RWPE1 (cell line): Measurements from ENCODE around the gene BPI.
A peak's percentile ranks its signal among the peaks of the same experiment; 100 is the strongest.
"Not testable (repeated sequence)": the region's sequence is repeated elsewhere in the genome, so short reads cannot be mapped to it uniquely, and the experiment has no call there.

ENCODE experiments used
- CTCF ChIA-PET: fragments of 350-600 bp; sonication (Branson Sonifier 250); formaldehyde crosslinking; extraction: SDS; loops from one replicate; lab custom pipeline; 2021; lab: Yijun Ruan, JAX
- POLR2A ChIA-PET: fragments of 400-600 bp; formaldehyde crosslinking; extraction: SDS; loops from one replicate; lab custom pipeline; 2020; ENCODE audit warnings: antibody characterized with exemption; ENCODE audit not compliant: low non-redundant PET; lab: Yijun Ruan, JAX
- DNase-seq: peaks from one replicate; pipeline ENCODE4 v3.0.0; 2012; ENCODE audit warnings: low spot score
- H3K27ac ChIP-seq: fragments of 450-650 bp; 2 replicates; pipeline ENCODE4 v1.5.1; 2017
- TF ChIP-seq, protein P1 (sequence below): fragments of 450-650 bp; conservative IDR thresholded peaks from 2 replicates; pipeline ENCODE4 v1.5.1; 2017; ENCODE audit warnings: low read depth, mild to moderate bottlenecking

Gene BPI

DNA sequence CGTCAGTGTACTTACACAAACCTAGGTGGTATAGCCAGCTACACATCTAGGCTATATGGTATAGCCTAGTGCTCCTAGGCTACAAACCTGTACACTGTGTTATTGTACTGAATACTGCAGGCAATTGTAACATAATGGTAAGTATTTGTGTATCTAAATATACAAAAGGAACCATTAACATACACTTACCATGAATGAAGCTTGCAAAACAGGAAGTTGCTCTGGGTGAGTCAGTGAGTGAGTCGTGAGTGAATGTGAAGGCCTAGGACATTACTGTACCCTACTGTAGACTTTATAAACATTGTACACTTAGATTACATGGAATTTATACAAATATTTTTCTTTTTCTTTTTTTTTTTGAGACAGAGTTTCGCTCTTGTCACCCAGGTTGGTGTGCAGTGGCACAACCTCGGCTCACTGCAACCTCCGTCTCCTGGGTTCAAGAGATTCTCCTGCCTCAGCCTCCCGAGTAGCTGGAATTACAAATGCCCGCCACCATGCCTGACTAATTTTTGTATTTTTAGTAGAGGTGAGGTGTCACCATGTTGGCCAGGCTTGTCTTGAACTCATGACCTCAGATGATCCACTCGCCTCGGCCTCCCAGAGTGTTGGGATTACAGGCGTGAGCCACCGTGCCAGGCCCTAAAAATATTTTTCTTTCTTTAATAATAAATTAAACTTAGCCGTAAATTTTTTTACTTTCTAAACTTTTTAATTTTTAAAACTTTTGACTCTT, 28.0 kb upstream of the BPI start:
- TF ChIP-seq, protein P1, sequence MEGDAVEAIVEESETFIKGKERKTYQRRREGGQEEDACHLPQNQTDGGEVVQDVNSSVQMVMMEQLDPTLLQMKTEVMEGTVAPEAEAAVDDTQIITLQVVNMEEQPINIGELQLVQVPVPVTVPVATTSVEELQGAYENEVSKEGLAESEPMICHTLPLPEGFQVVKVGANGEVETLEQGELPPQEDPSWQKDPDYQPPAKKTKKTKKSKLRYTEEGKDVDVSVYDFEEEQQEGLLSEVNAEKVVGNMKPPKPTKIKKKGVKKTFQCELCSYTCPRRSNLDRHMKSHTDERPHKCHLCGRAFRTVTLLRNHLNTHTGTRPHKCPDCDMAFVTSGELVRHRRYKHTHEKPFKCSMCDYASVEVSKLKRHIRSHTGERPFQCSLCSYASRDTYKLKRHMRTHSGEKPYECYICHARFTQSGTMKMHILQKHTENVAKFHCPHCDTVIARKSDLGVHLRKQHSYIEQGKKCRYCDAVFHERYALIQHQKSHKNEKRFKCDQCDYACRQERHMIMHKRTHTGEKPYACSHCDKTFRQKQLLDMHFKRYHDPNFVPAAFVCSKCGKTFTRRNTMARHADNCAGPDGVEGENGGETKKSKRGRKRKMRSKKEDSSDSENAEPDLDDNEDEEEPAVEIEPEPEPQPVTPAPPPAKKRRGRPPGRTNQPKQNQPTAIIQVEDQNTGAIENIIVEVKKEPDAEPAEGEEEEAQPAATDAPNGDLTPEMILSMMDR: no peak
- ChIA-PET CTCF (interaction anchor here (0.6 to 0.7 kb wide), 3 partner anchors 11 to 425 kb away, joined by 3 to 4 read pairs (median 3); no protein-coding TSS in a partner anchor), POLR2A (no interaction called here)
- peak; percentile 52 for DNase-seq
- H3K27ac ChIP-seq: peak overlapping the region; percentile 85

DNA sequence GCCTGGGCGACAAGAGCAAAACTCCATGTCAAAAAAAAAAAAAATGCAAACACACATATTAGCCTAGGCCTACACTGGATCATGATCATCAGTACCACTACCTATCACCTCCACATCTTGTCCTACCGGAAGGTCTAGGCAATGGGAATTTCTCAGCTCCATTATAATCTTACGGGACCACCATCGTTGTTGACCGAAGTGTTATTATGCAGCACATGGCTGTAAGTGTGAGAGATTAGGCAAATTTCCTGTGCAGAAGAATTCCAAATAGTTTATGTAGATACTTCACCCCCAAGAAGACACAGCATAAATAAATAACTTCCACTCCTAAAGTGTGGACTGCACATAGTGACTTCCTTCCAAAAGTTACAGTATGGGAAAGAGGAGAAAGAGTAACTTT, 26.7 kb upstream of the BPI start:
- H3K27ac ChIP-seq: no peak overlapping the region
- POLR2A ChIA-PET: interaction anchor here (0.6 kb wide), 1 partner anchor 26 kb away, joined by 4 read pairs; no protein-coding TSS in a partner anchor
- CTCF ChIA-PET: interaction anchor here (1.4 kb wide), 1 partner anchor 45 kb away, joined by 6 read pairs; no protein-coding TSS in a partner anchor

DNA sequence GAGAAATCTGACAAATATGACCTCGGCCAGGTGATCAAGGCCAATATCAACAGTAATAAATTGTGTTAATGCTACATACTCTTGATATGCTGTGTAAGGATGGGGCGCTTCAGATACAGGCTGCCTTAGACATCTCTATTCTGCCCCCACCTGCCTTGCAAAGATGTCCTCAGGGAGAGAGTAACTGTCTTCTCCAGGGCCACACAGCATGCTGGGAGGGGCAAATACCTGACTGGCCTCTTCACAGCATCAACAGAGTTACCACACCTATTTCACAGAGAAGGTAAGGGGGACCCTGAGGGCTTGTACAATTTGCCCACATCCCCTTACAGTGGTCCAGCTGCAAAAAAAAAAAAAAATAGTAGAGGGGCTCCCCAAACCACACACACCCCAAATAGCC, 26.3 kb upstream of the BPI start:
- ChIA-PET POLR2A (interaction anchor here (0.6 kb wide), 1 partner anchor 26 kb away, joined by 4 read pairs; no protein-coding TSS in a partner anchor), CTCF (interaction anchor here (0.8 to 1.4 kb wide), 2 partner anchors 44 to 56 kb away, joined by 4 to 6 read pairs; no protein-coding TSS in a partner anchor)
- no peak for DNase-seq
- TF ChIP-seq, protein P1: no peak
- H3K27ac ChIP-seq: no peak overlapping the region

More for the DNA sequence above, 26.7 kb upstream of the BPI start:
- no peak for DNase-seq
- TF ChIP-seq, protein P1: no peak

DNA sequence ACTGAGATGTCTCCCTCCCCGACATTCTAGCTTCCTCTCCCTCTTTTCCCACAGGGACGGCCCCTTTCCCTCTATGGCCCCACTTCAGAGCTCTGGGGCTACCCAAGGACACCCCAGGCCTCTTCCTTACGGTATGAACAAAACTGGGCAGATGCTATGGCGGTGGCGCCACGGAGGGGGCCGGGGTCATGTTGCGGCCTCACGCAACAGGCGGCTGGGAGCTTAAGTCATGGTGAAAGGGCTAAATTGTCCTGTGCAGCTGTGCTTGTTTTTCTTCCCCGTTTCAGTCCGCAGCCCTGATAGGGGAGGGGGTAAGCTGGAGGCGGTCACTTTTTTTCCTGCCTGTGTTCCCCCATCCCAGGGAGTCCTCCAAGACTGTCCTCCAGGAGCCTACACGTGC, 25.8 kb upstream of the BPI start:
- H3K27ac ChIP-seq: no peak overlapping the region
- ChIA-PET POLR2A (interaction anchor here (0.6 kb wide), 1 partner anchor 25 kb away, joined by 4 read pairs; no protein-coding TSS in a partner anchor), CTCF (interaction anchor here (0.8 to 1.4 kb wide), 2 partner anchors 44 to 57 kb away, joined by 4 to 6 read pairs; no protein-coding TSS in a partner anchor)
- DNase-seq: no peak
- TF ChIP-seq, protein P1: no peak

DNA sequence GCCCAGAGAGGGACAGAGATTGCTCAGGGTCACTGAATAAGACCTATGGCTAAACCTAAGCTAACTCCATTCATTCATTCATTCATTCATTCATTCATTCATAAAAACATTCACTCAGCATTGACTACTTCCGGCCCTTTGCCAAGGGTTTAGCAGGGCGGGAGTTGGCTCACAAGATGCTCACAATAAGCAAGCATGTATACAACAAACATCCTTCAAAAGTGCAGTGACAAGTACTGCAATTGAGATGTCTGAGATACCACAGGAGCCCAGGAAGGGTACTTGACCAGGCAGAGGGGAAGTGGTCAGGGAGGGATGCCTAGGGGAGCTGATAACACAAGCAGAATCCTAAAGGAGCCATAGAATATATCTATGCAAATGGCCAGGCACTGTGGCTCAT, 25.2 kb upstream of the BPI start:
- ChIA-PET CTCF (interaction anchor here (0.7 kb wide), 2 partner anchors 221 to 1623 kb away, joined by 4 to 5 read pairs; no protein-coding TSS in a partner anchor), POLR2A (no interaction called here)
- TF ChIP-seq, protein P1: no peak
- DNase-seq: no peak
- no peak overlapping the region for H3K27ac ChIP-seq

DNA sequence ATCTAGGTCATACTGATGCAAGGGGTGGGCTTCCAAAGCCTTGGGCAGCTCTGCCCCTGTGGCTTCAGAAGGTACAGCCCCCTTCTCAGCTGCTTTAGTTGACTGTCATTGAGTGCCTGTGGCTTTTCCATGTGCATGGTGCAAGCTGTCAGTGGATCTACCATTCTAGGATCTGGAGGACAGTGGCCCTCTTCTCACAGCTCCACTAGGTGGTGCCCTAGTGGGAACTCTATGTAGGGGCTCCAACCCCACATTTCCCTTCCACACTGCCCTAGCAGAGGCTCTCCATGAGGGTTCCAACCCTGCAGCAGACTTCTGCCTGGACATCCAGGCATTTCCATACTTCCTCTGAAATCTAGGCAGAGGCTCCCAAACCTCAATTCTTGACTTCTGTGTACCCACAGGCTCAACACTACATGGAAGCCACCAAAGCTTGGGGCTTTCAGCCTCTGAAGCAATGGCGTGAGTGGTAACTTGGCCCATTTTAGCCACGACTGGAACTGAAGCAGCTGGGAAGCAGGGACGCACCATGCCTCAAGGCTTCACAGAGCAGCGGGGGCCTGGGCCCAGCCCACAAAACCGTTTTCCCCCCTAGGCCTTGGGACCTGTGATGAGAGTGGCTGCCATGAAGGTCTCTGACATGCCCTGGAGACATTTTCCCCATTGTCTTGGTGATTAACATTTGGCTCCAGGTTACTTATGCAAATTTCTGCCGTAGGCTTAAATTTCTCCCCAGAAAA, 22.6 kb upstream of the BPI start:
- CTCF ChIA-PET: interaction anchor here (0.6 kb wide), 1 partner anchor 62 kb away, joined by 3 read pairs; no protein-coding TSS in a partner anchor
- DNase-seq, H3K27ac ChIP-seq, POLR2A ChIA-PET: not testable (repeated sequence)
